ENCODE results near the gene ALAS2. TPM values are rescaled to one million over a fixed set of nuclear protein-coding genes. Genes with fewer than 3 reads are reported as not detected.

ALAS2 gene
- total RNA-seq, 2 donors from 2014 or later, result 4.7 to 13.1 TPM

Other genes with a start within 250 kb of the ALAS2 start
- not detected for gene ITIH6, start 232.7 kb downstream of the ALAS2 start, total RNA-seq
- 100 to 1,000 TPM; 137 to 140 TPM for gene MAGED2, start 223.2 kb downstream of the ALAS2 start, total RNA-seq
- 1 to 10 TPM; 6.7 to 7.7 TPM for gene TRO, start 110.2 kb downstream of the ALAS2 start, total RNA-seq
- under 1 TPM; 0.14 to 0.42 TPM for gene PFKFB1, start 36.8 kb downstream of the ALAS2 start, total RNA-seq
- gene APEX2, start 30.6 kb downstream of the ALAS2 start, total RNA-seq, result 10 to 100 TPM in 1 of 2 donors, 1 to 10 TPM in 1; 8.5 to 10.5 TPM
- gene PAGE2B, start 44.1 kb upstream of the ALAS2 start, total RNA-seq, result not detected
- gene PAGE2, start 58.0 kb upstream of the ALAS2 start, total RNA-seq, result not detected
- not detected for gene PAGE5, start 189.4 kb upstream of the ALAS2 start, total RNA-seq
- not detected for gene PAGE3, start 233.9 kb upstream of the ALAS2 start, total RNA-seq